CD8-positive, alpha-beta memory T cell (primary cell): ENCODE results near the gene NTN5. TPM values are rescaled to one million over a fixed set of nuclear protein-coding genes. Genes with fewer than 3 reads are reported as not detected.
A peak's percentile ranks its signal among the peaks of the same experiment; 100 is the strongest.

Source experiments
- CTCF ChIA-PET: fragments of 350-600 bp; sonication (Branson Sonifier 250); formaldehyde crosslinking; loops from one replicate; lab custom pipeline; 2021; ENCODE audit warnings: antibody characterized with exemption; lab: Charles Lee
- POLR2A ChIA-PET: fragments of 350-600 bp; sonication (Branson Sonifier 250); formaldehyde crosslinking; loops from one replicate; lab custom pipeline; 2021; ENCODE audit warnings: antibody characterized with exemption; lab: Charles Lee
- DNase-seq, 5 donors: peaks; one replicate each; pipeline versions ENCODE4 v3.0.0 to v3.0.0-alpha.2; 2020 to 2022; ENCODE audit warnings: mixed read lengths in 1 of 5
- H3K27ac ChIP-seq: one replicate; pipeline ENCODE4 v1.7.0; 2013; ENCODE audit warnings: low read depth, mild to moderate bottlenecking, low read length, moderate library complexity
- H3K27me3 ChIP-seq: 2 replicates; pipeline ENCODE4 v1.7.0; 2013; ENCODE audit warnings: low read length, mild to moderate bottlenecking; ENCODE audit not compliant: insufficient read depth, poor library complexity, severe bottlenecking
- H3K36me3 ChIP-seq: 2 replicates; pipeline ENCODE4 v1.7.0; 2013; ENCODE audit warnings: mild to moderate bottlenecking, low read length, moderate library complexity; ENCODE audit not compliant: insufficient read depth
- H3K4me1 ChIP-seq: 2 replicates; pipeline ENCODE4 v1.7.0; 2013; ENCODE audit warnings: mild to moderate bottlenecking, low read length, moderate library complexity; ENCODE audit not compliant: insufficient read depth
- H3K4me3 ChIP-seq: 2 replicates; pipeline ENCODE4 v1.7.0; 2013; ENCODE audit warnings: mild to moderate bottlenecking, low read length
- H3K9me3 ChIP-seq: 2 replicates; pipeline ENCODE4 v1.7.0; 2013; ENCODE audit warnings: mild to moderate bottlenecking, low read length
- H3K27ac Mint-ChIP-seq, 8 donors: one replicate each; pipeline ENCODE4 v1.8.0; 2020 to 2021; ENCODE audit warnings: mixed read lengths in 8 of 8, mild to moderate bottlenecking in 6 of 8, inconsistent platforms in 3 of 8, moderate library complexity in 3 of 8
- H3K27me3 Mint-ChIP-seq, 2 donors: one replicate each; pipeline ENCODE4 v1.8.0; 2020 to 2021; ENCODE audit warnings: mixed read lengths in 2 of 2, mild to moderate bottlenecking in 1 of 2, moderate library complexity in 1 of 2
- H3K36me3 Mint-ChIP-seq, 3 donors: one replicate each; pipeline ENCODE4 v1.8.0; 2020 to 2021; ENCODE audit warnings: mixed read lengths in 3 of 3, inconsistent platforms in 1 of 3, mild to moderate bottlenecking in 1 of 3
- H3K4me1 Mint-ChIP-seq, 3 donors: one replicate each; pipeline ENCODE4 v1.8.0; 2020 to 2021; ENCODE audit warnings: mixed read lengths in 3 of 3, inconsistent platforms in 1 of 3, mild to moderate bottlenecking in 1 of 3
- H3K4me3 Mint-ChIP-seq, 7 donors: one replicate each; pipeline ENCODE4 v1.8.0; 2020 to 2021; ENCODE audit warnings: mixed read lengths in 7 of 7, mild to moderate bottlenecking in 6 of 7, moderate library complexity in 4 of 7, inconsistent platforms in 2 of 7
- H3K9me3 Mint-ChIP-seq, 5 donors: one replicate each; pipeline ENCODE4 v1.8.0; 2020 to 2022; ENCODE audit warnings: mixed read lengths in 5 of 5, mild to moderate bottlenecking in 3 of 5, moderate library complexity in 2 of 5, inconsistent platforms in 1 of 5
- polyA plus RNA-seq: library from polyadenylated mRNA; unstranded; fragments of 300-500 nt; fragmentation: Illumina TruSeq; gene quantifications from one replicate; pipeline ENCODE4 v1.2.3, GENCODE V29; 2021
- total RNA-seq, 2 experiments: library from RNA; stranded (reverse); gene quantifications; one replicate each; pipeline ENCODE4 v1.2.3, GENCODE V29; 2021

NTN5 gene
- total and polyA plus RNA-seq, 3 experiments from 2014 or later, result 0.11 to 0.33 TPM; not detected in 1

GRCh38 chr19:48711106-48711662, 38.4 kb upstream of the NTN5 start:
- peaks cover 19% of the 10 kb centered on the region for H3K4me1 ChIP-seq
- no peak overlapping the region for H3K27ac ChIP-seq
- Mint-ChIP-seq H3K9me3 (peaks cover 0 to 3% (median 0%) of the 10 kb centered on the region in 5 donors), H3K27ac (peak overlapping the region in 1 of 8 donors; percentile 4), H3K4me1 (peaks cover 14 to 23% (median 20%) of the 10 kb centered on the region in 3 donors), H3K36me3 (peaks cover 0 to 12% (median 7%) of the 10 kb centered on the region in 3 donors), H3K4me3 (peak overlapping the region in 5 of 7 donors; percentile 13 to 64 (median 35)), H3K27me3 (no peaks in the 10 kb centered on the region)
- H3K36me3 ChIP-seq, result no peaks in the 10 kb centered on the region
- H3K9me3 ChIP-seq, result no peaks in the 10 kb centered on the region
- POLR2A ChIA-PET, result no interaction called here
- CTCF ChIA-PET, result interaction anchor here (0.6 to 2.0 kb wide), 4 partner anchors 9 to 205 kb away, joined by 3 to 8 read pairs (median 4); no protein-coding TSS in a partner anchor
- no peak overlapping the region for H3K4me3 ChIP-seq
- no peak for DNase-seq
- no peaks in the 10 kb centered on the region for H3K27me3 ChIP-seq

GRCh38 chr19:48708471-48708870, 35.7 kb upstream of the NTN5 start:
- peaks cover 0 to 3% (median 0%) of the 10 kb centered on the region in 5 donors for H3K9me3 Mint-ChIP-seq
- Histone ChIP-seq H3K4me3 (no peak overlapping the region), H3K27me3 (no peaks in the 10 kb centered on the region), H3K4me1 (peaks cover 8% of the 10 kb centered on the region), H3K9me3 (no peaks in the 10 kb centered on the region), H3K27ac (no peak overlapping the region), H3K36me3 (no peaks in the 10 kb centered on the region)
- no peaks in the 10 kb centered on the region for H3K27me3 Mint-ChIP-seq
- peaks cover 5 to 28% (median 9%) of the 10 kb centered on the region in 3 donors for H3K36me3 Mint-ChIP-seq
- H3K4me1 Mint-ChIP-seq, result peaks cover 8 to 10% (median 10%) of the 10 kb centered on the region in 3 donors
- DNase-seq, result no peak
- H3K4me3 Mint-ChIP-seq, result peak overlapping the region in 1 of 7 donors; percentile 74
- ChIA-PET CTCF (no interaction called here), POLR2A (no interaction called here)
- peak overlapping the region in 1 of 8 donors; percentile 30 for H3K27ac Mint-ChIP-seq

DNA sequence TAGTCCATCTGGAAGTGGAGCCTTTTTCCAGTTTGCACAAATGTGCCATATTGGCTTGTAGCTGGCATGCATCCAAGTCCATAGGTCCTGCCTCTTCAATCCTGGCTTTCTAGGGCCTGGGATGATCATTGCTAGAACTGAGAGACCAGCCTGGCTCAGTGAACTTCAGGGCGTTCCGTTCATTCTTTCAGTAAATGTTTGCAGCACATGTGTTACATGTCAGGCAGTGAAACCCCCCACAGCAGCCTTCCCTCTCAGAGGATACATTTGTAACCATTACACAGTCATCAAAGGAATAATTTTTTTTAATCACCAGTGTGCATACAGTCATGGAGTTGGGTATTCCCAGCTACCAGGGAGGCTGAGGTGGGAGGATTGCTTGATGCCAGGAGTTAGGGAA, 32.6 kb upstream of the NTN5 start:
- Mint-ChIP-seq H3K36me3 (peaks cover 5 to 37% (median 11%) of the 10 kb centered on the region in 3 donors), H3K4me1 (no peaks in the 10 kb centered on the region), H3K27ac (no peak overlapping the region), H3K9me3 (no peaks in the 10 kb centered on the region), H3K27me3 (no peaks in the 10 kb centered on the region), H3K4me3 (no peak overlapping the region)
- Histone ChIP-seq H3K4me1 (no peaks in the 10 kb centered on the region), H3K27me3 (no peaks in the 10 kb centered on the region), H3K27ac (no peak overlapping the region), H3K36me3 (no peaks in the 10 kb centered on the region), H3K4me3 (no peak overlapping the region), H3K9me3 (no peaks in the 10 kb centered on the region)
- ChIA-PET CTCF (no interaction called here), POLR2A (no interaction called here)
- DNase-seq, result no peak

- Mint-ChIP-seq H3K27ac (no peak overlapping the region), H3K27me3 (peaks cover 0 to 8% of the 10 kb centered on the region in 2 donors), H3K4me1 (no peaks in the 10 kb centered on the region), H3K4me3 (no peak overlapping the region), H3K36me3 (peaks cover 5 to 36% (median 8%) of the 10 kb centered on the region in 3 donors), H3K9me3 (no peaks in the 10 kb centered on the region)
- DNase-seq, result no peak
- Histone ChIP-seq H3K36me3 (no peaks in the 10 kb centered on the region), H3K4me1 (no peaks in the 10 kb centered on the region), H3K4me3 (no peak overlapping the region), H3K27ac (no peak overlapping the region), H3K27me3 (no peaks in the 10 kb centered on the region), H3K9me3 (no peaks in the 10 kb centered on the region)
- CTCF ChIA-PET, result no interaction called here
- POLR2A ChIA-PET, result no interaction called here
These were observed 30.5 kb upstream of the NTN5 start for GRCh38 chr19:48703316-48703715.

DNA sequence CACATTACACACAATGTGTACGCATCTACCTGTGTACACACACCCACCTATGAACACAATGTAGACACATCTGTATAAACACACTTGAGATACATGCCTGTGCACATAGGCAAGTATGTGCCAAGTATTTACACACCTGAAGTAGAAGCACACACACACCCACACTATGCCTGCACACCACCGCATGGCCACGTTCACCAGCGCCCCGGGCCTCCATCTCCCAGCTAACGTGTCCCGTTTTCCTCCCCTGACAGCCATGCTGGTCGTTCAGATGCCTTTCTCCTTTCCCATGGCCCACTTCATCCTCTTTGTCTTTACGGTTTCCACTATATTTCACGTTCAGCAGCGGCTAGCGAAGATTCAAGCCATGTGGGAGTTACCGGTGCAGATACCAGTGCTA, 29.9 kb upstream of the NTN5 start:
- Mint-ChIP-seq H3K36me3 (peaks cover 5 to 35% (median 8%) of the 10 kb centered on the region in 3 donors), H3K4me1 (no peaks in the 10 kb centered on the region), H3K9me3 (no peaks in the 10 kb centered on the region), H3K27ac (no peak overlapping the region), H3K4me3 (no peak overlapping the region), H3K27me3 (peaks cover 3 to 8% of the 10 kb centered on the region in 2 donors)
- ChIA-PET CTCF (no interaction called here), POLR2A (no interaction called here)
- H3K9me3 ChIP-seq, result no peaks in the 10 kb centered on the region
- H3K27me3 ChIP-seq, result no peaks in the 10 kb centered on the region
- no peaks in the 10 kb centered on the region for H3K4me1 ChIP-seq
- no peaks in the 10 kb centered on the region for H3K36me3 ChIP-seq
- no peak overlapping the region for H3K27ac ChIP-seq
- no peak for DNase-seq
- no peak overlapping the region for H3K4me3 ChIP-seq

- Mint-ChIP-seq H3K4me3 (no peak overlapping the region), H3K27ac (no peak overlapping the region), H3K27me3 (peaks cover 16 to 21% of the 10 kb centered on the region in 2 donors), H3K4me1 (peaks cover 3 to 10% (median 6%) of the 10 kb centered on the region in 3 donors), H3K9me3 (no peaks in the 10 kb centered on the region), H3K36me3 (peaks cover 0 to 9% (median 2%) of the 10 kb centered on the region in 3 donors)
- ChIA-PET CTCF (no interaction called here), POLR2A (no interaction called here)
- Histone ChIP-seq H3K9me3 (no peaks in the 10 kb centered on the region), H3K36me3 (no peaks in the 10 kb centered on the region), H3K27ac (no peak overlapping the region), H3K27me3 (peaks cover 3% of the 10 kb centered on the region), H3K4me1 (peaks cover 10% of the 10 kb centered on the region), H3K4me3 (no peak overlapping the region)
- DNase-seq, result no peak
These were observed 25.2 kb upstream of the NTN5 start for GRCh38 chr19:48698046-48698445.

DNA sequence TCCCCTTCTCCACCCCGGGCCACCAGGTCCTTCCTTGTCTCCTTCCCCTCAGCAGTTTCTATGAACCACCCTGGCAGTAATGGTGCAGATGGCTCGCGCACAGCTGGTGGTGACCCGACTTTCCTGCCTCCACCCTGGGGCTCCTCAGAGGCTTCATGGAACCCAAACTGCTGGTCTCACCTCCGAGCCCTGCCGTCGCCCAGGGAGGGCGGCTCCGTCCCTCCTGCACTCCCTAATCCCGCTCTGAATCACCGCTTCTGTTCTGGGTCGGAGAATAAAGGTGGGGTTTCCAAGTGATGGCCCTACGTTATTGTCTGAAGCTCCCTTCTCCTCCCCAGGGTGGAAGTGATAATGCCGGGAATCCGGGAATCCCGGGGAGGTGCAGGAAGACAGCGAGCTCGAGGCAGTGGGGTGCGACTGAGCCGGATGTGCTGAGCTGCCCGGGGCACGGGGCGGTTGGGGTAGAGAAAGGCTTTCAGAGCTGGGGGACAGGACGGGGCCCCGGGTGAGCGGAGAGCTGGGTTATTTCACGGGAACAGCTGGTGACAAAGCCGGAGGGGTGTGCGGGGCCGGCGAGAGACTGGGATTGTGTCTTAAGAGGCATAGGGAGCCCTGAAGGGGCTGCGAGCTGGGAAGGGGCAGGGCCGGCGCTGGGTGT, 23.7 kb upstream of the NTN5 start:
- no peak overlapping the region for H3K27ac Mint-ChIP-seq
- H3K27ac ChIP-seq, result no peak overlapping the region
- H3K4me3 Mint-ChIP-seq, result peak overlapping the region in 6 of 7 donors; percentile 19 to 79 (median 54)
- peaks cover 3 to 10% (median 6%) of the 10 kb centered on the region in 3 donors for H3K4me1 Mint-ChIP-seq
- no peaks in the 10 kb centered on the region for H3K36me3 ChIP-seq
- peaks cover 0 to 4% (median 0%) of the 10 kb centered on the region in 3 donors for H3K36me3 Mint-ChIP-seq
- no peaks in the 10 kb centered on the region for H3K9me3 Mint-ChIP-seq
- H3K27me3 Mint-ChIP-seq, result peaks cover 16 to 21% of the 10 kb centered on the region in 2 donors
- no peak for DNase-seq
- H3K4me1 ChIP-seq, result peaks cover 10% of the 10 kb centered on the region
- H3K27me3 ChIP-seq, result peaks cover 3% of the 10 kb centered on the region
- CTCF ChIA-PET, result interaction anchor here (0.8 kb wide), 1 partner anchor 21 kb away, joined by 3 read pairs; no protein-coding TSS in a partner anchor
- POLR2A ChIA-PET, result interaction anchor here (0.7 kb wide), 1 partner anchor 62 kb away, joined by 5 read pairs; no protein-coding TSS in a partner anchor
- H3K4me3 ChIP-seq, result no peak overlapping the region
- no peaks in the 10 kb centered on the region for H3K9me3 ChIP-seq

DNA sequence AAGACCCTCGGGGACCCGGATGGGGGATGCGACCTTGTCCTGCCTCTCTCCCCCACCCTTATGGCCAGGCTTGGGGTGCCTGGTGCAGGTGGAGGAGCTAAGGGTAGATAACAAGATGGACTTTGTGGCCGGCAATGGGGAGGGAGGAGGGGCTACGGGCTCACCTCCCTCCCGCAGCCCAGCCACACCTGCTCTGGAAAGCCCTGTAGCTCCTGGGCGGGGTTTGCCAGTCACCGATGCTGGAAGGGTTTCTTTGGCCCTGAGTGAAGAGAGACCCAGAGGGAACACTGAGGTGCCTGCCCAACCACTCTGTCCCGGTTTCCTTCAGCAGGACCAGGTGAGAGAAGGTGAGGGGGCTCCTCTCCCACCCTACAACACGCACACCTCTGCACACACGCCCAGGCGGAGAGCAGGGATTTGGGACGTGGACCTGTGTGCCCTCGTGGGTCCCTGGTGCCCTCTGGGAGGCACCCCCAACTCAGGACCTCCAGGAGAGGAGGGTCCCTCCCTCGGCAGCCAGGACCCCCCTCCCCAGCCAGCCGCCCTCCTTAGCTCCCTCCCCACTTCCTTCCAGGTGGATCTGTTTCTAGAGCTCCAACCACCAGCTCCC, 23.0 kb upstream of the NTN5 start, which contains the start of gene FUT2:
Gene FUT2 (plus strand): TSS at position 229 of the 610 bp plus-strand sequence. CDS start 6,986 bp downstream, outside the sequence.
- Mint-ChIP-seq H3K36me3 (peaks cover 0 to 2% (median 0%) of the 10 kb centered on the region in 3 donors), H3K4me1 (peaks cover 3 to 10% (median 6%) of the 10 kb centered on the region in 3 donors), H3K27me3 (peaks cover 16 to 21% of the 10 kb centered on the region in 2 donors), H3K27ac (no peak within 1 kb of the TSS), H3K4me3 (peak within 1 kb of the TSS in 6 of 7 donors; percentile 19 to 79 (median 54)), H3K9me3 (no peaks in the 10 kb centered on the region)
- no peak for DNase-seq
- no peak within 1 kb of the TSS for H3K4me3 ChIP-seq
- CTCF ChIA-PET, result no interaction called here
- POLR2A ChIA-PET, result no interaction called here
- peaks cover 10% of the 10 kb centered on the region for H3K4me1 ChIP-seq
- peaks cover 3% of the 10 kb centered on the region for H3K27me3 ChIP-seq
- H3K9me3 ChIP-seq, result no peaks in the 10 kb centered on the region
- H3K36me3 ChIP-seq, result no peaks in the 10 kb centered on the region
- H3K27ac ChIP-seq, result no peak within 1 kb of the TSS
